ENCODE measurements around the gene LRRC75A. TPM values are rescaled to one million over a fixed set of nuclear protein-coding genes. Genes with fewer than 3 reads are reported as not detected.

The LRRC75A gene
- total and polyA plus RNA-seq, 2 donors (not counting 1 experiment from before 2014, with no cell fraction given) = 2.0 to 3.4 TPM

DNA sequence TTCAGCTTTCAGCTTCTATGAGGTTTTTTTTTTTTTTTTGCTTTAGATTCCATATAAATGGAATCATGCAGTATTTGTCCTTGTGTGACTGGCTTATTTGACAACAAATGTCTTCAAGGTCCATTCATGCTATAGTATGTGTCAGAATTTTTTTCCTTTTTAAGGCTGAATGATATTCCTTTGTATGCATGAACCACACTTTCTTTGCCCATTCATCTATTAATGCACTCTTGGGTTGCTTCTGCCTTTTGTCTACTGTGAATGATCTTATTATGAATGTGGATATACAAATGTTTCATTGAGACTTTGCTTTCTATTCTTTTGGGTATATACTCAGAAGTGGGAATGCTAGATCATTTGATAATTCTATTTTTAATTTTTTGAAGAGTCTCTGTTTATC is 27.0 kb upstream of the LRRC75A start:
- Histone ChIP-seq H3K9ac (ENCODE audit: low read length) (no peak overlapping the region), H3K9me3 (ENCODE audit: control extremely low read depth in 1 of 3, control insufficient read depth in 2 of 3, insufficient read depth in 1 of 3, low read length in 2 of 3) (no peaks in the 10 kb centered on the region), H3K27ac (ENCODE audit: low read length in 2 of 2) (no peak overlapping the region), H3K27me3 (replicated peaks in 1 of 4; ENCODE audit: control extremely low read depth in 1 of 4, control insufficient read depth in 3 of 4, insufficient read depth in 4 of 4, low read length in 3 of 4) (peaks cover 0 to 28% (median 10%) of the 10 kb centered on the region in 4 experiments), H2AFZ (ENCODE audit: insufficient read depth, low read depth, low read length, poor library complexity, severe bottlenecking) (no peak overlapping the region), H3K4me3 (ENCODE audit: control extremely low read depth in 1 of 5, extremely low read depth in 1 of 5, insufficient read depth in 1 of 5, low read depth in 2 of 5, low read length in 4 of 5) (no peak overlapping the region), H3K4me2 (replicated peaks; ENCODE audit: low read depth, low read length, poor library complexity, severe bottlenecking) (no peak overlapping the region), H3K36me3 (replicated peaks in 1 of 2; ENCODE audit: control extremely low read depth in 1 of 2, control insufficient read depth in 1 of 2, extremely low read depth in 1 of 2, insufficient read depth in 2 of 2, low read length in 1 of 2) (no peaks in the 10 kb centered on the region), H3K79me2 (ENCODE audit: control insufficient read depth, insufficient read depth, low read length) (no peaks in the 10 kb centered on the region), H3K4me1 (ENCODE audit: control insufficient read depth in 2 of 2, insufficient read depth in 2 of 2, low read length in 2 of 2) (peaks cover 0 to 4% of the 10 kb centered on the region in 2 donors), H4K20me1 (ENCODE audit: control insufficient read depth, insufficient read depth, low read length, poor library complexity, severe bottlenecking) (no peaks in the 10 kb centered on the region)
- TF ChIP-seq, protein P1, sequence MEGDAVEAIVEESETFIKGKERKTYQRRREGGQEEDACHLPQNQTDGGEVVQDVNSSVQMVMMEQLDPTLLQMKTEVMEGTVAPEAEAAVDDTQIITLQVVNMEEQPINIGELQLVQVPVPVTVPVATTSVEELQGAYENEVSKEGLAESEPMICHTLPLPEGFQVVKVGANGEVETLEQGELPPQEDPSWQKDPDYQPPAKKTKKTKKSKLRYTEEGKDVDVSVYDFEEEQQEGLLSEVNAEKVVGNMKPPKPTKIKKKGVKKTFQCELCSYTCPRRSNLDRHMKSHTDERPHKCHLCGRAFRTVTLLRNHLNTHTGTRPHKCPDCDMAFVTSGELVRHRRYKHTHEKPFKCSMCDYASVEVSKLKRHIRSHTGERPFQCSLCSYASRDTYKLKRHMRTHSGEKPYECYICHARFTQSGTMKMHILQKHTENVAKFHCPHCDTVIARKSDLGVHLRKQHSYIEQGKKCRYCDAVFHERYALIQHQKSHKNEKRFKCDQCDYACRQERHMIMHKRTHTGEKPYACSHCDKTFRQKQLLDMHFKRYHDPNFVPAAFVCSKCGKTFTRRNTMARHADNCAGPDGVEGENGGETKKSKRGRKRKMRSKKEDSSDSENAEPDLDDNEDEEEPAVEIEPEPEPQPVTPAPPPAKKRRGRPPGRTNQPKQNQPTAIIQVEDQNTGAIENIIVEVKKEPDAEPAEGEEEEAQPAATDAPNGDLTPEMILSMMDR (IDR thresholded peaks at IDR 0.05) = no peak
- POLR2A ChIA-PET = no interaction called here
- Mint-ChIP-seq H3K4me3 (no peak overlapping the region), H3K27ac (no peak overlapping the region), H3K27me3 (peaks cover 61% of the 10 kb centered on the region), H3K4me1 (peaks cover 3% of the 10 kb centered on the region), H3K9me3 (ENCODE audit: insufficient read depth) (no peaks in the 10 kb centered on the region)
- CTCF ChIA-PET = interaction anchor here (0.6 to 7.2 kb wide), 3 partner anchors 9 to 153 kb away, joined by 3 to 158 read pairs (median 27); no protein-coding TSS in a partner anchor
- no peak for ATAC-seq (ENCODE audit: low read depth)
- intact Hi-C loops (cut with micrococcal nuclease) = no loop called here
- DNase-seq = no peak

DNA sequence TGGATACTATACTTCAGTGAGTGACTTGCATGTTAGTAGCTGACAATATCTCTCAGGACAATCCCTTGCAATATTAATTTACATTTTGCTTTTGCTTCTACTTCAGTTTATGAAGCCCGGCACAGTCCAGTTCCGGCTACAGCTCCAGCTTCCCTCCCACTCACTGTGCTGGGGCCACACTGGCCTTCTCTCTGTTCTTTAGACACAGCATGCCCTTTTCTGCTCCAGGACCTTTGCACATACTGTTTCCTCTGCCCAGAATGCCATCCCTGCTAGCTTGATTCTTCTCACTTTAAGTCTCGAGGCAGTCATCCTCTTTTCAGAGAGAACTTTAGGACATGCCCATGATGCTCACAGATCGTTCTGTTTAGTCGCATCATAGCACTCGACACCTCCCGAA is 25.5 kb upstream of the LRRC75A start:
- Histone ChIP-seq H3K9ac (ENCODE audit: low read length) (no peak overlapping the region), H2AFZ (ENCODE audit: insufficient read depth, low read depth, low read length, poor library complexity, severe bottlenecking) (no peak overlapping the region), H3K4me3 (ENCODE audit: control extremely low read depth in 1 of 5, extremely low read depth in 1 of 5, insufficient read depth in 1 of 5, low read depth in 2 of 5, low read length in 4 of 5) (no peak overlapping the region), H3K4me1 (ENCODE audit: control insufficient read depth in 2 of 2, insufficient read depth in 2 of 2, low read length in 2 of 2) (peaks cover 0 to 4% of the 10 kb centered on the region in 2 donors), H3K27me3 (replicated peaks in 1 of 4; ENCODE audit: control extremely low read depth in 1 of 4, control insufficient read depth in 3 of 4, insufficient read depth in 4 of 4, low read length in 3 of 4) (peaks cover 0 to 28% (median 9%) of the 10 kb centered on the region in 4 experiments), H3K4me2 (replicated peaks; ENCODE audit: low read depth, low read length, poor library complexity, severe bottlenecking) (no peak overlapping the region), H3K79me2 (ENCODE audit: control insufficient read depth, insufficient read depth, low read length) (no peaks in the 10 kb centered on the region), H3K27ac (ENCODE audit: low read length in 2 of 2) (no peak overlapping the region), H4K20me1 (ENCODE audit: control insufficient read depth, insufficient read depth, low read length, poor library complexity, severe bottlenecking) (no peaks in the 10 kb centered on the region), H3K9me3 (ENCODE audit: control extremely low read depth in 1 of 3, control insufficient read depth in 2 of 3, insufficient read depth in 1 of 3, low read length in 2 of 3) (no peaks in the 10 kb centered on the region), H3K36me3 (replicated peaks in 1 of 2; ENCODE audit: control extremely low read depth in 1 of 2, control insufficient read depth in 1 of 2, extremely low read depth in 1 of 2, insufficient read depth in 2 of 2, low read length in 1 of 2) (no peaks in the 10 kb centered on the region)
- 91% methylated on average over 7 of the region's 7 CpGs for WGBS (ENCODE audit: insufficient coverage)
- H3K27ac Mint-ChIP-seq = no peak overlapping the region
- H3K27me3 Mint-ChIP-seq = peaks cover 61% of the 10 kb centered on the region
- H3K4me1 Mint-ChIP-seq = peaks cover 2% of the 10 kb centered on the region
- ATAC-seq (ENCODE audit: low read depth) (no peak), DNase-seq (no peak)
- ChIA-PET POLR2A (no interaction called here), CTCF (interaction anchor here (1.0 to 1.3 kb wide), 2 partner anchors 8 to 153 kb away, joined by 3 read pairs; no protein-coding TSS in a partner anchor)
- no peak overlapping the region for H3K4me3 Mint-ChIP-seq
- TF ChIP-seq, protein P1 (IDR thresholded peaks at IDR 0.05) = no peak
- no peak for TF ChIP-seq EZH2 (IDR thresholded peaks at IDR 0.05; ENCODE audit: borderline replicate concordance, insufficient read depth, low read depth, low read length, poor library complexity, severe bottlenecking)
- intact Hi-C loops (cut with micrococcal nuclease) = no loop called here
- no peaks in the 10 kb centered on the region for H3K9me3 Mint-ChIP-seq (ENCODE audit: insufficient read depth)

Measured in B cell (primary cell).